Endodermal cell (in vitro differentiated cells): ENCODE data around the gene KCNK7. TPM values are rescaled to one million over a fixed set of nuclear protein-coding genes. Genes with fewer than 3 reads are reported as not detected.

ENCODE experiments used
- DNase-seq: peaks from one replicate; pipeline ENCODE4 v3.0.0-alpha.2; 2017
- H3K27ac ChIP-seq: 2 replicates; pipeline ENCODE4 v1.5.1; 2013; ENCODE audit warnings: mild to moderate bottlenecking, low read depth, low read length, moderate library complexity
- H3K27me3 ChIP-seq: 2 replicates; pipeline ENCODE4 v1.6.1; 2013; ENCODE audit warnings: mild to moderate bottlenecking, low read length, moderate library complexity; ENCODE audit not compliant: insufficient read depth, control insufficient read depth, poor library complexity, severe bottlenecking
- H3K36me3 ChIP-seq: 2 replicates; pipeline ENCODE4 v1.7.0; 2013; ENCODE audit warnings: mild to moderate bottlenecking, low read length, moderate library complexity; ENCODE audit not compliant: control insufficient read depth, insufficient read depth
- H3K4me1 ChIP-seq: one replicate; pipeline ENCODE4 v1.7.0; 2013; ENCODE audit warnings: low read length; ENCODE audit not compliant: control insufficient read depth, insufficient read depth
- H3K4me3 ChIP-seq: 2 replicates; pipeline ENCODE4 v1.5.1; 2013; ENCODE audit warnings: mild to moderate bottlenecking, low read length, moderate library complexity
- H3K9ac ChIP-seq: 2 replicates; pipeline ENCODE4 v1.6.1; 2013; ENCODE audit warnings: mild to moderate bottlenecking, low read length, moderate library complexity; ENCODE audit not compliant: poor library complexity, severe bottlenecking; ENCODE audit errors: extremely low read depth
- H3K9me3 ChIP-seq: 2 replicates; pipeline ENCODE4 v1.6.1; 2013; ENCODE audit warnings: mild to moderate bottlenecking, low read length, moderate library complexity; ENCODE audit not compliant: control insufficient read depth
- H3K27ac Mint-ChIP-seq: 2 replicates; pipeline ENCODE4 v1.8.0; 2020; ENCODE audit warnings: mixed read lengths
- H3K27me3 Mint-ChIP-seq: 2 replicates; pipeline ENCODE4 v1.8.0; 2021; ENCODE audit warnings: mild to moderate bottlenecking, mixed read lengths; ENCODE audit not compliant: insufficient read depth
- H3K36me3 Mint-ChIP-seq: 2 replicates; pipeline ENCODE4 v1.8.0; 2020; ENCODE audit warnings: low read depth, mixed read lengths
- H3K4me1 Mint-ChIP-seq: 2 replicates; pipeline ENCODE4 v1.8.0; 2020; ENCODE audit warnings: mixed read lengths
- H3K4me3 Mint-ChIP-seq: 2 replicates; pipeline ENCODE4 v1.8.0; 2020; ENCODE audit warnings: mild to moderate bottlenecking, moderate library complexity, mixed read lengths
- H3K9me3 Mint-ChIP-seq: 2 replicates; pipeline ENCODE4 v1.8.0; 2020; ENCODE audit warnings: mild to moderate bottlenecking, mixed read lengths
- CTCF ChIP-seq: fragments of 200-600 bp; sonication (generic); conservative IDR thresholded peaks from 2 replicates; pipeline ENCODE4 v1.5.0; 2021; ENCODE audit warnings: antibody characterized with exemption, mild to moderate bottlenecking
- WGBS, 2 experiments: methylation state at CpG; one replicate each; pipeline versions ENCODE4 v1.1.5 to v1.1.7; 2013; ENCODE audit warnings: missing lambda C conversion rate in 2 of 2, mixed read lengths in 1 of 2; ENCODE audit not compliant: insufficient coverage in 1 of 2, insufficient read length in 1 of 2; 5-methylcytosine and 5-hydroxymethylcytosine counted together
- total RNA-seq, 2 donors: library from RNA; stranded (reverse); fragmentation: NEBNext Ultra II Directional in 1 of 2; extraction: Animal tissue kit (Norgen Biotek cat#: 25700) in 1 of 2; gene quantifications; 2 replicates in 1 of 2; 3 replicates in 1 of 2; pipeline ENCODE4 v1.2.1, GENCODE V29; 2021

Gene KCNK7
- total RNA-seq, 2 donors from 2014 or later, result 1.2 TPM; not detected in 1

DNA sequence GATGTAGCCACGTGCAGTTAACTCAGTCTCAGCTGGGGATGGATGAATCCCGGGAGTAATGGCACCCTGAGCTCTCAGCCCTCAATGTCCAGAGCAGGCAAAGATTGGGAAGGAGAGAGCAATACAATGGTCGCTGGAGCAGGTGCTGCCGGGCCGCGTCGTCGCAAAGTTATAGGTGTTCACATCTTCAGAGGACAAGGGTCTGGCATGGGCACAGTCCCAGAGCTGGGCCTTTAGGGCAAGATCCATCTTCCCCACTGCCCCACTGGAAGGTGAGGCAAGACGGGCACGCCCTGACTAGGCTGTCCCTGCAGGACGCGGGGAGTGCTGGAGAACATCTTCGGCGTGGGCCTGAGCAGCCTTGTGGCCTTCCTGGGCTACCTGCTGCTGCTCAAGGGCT lies 27.6 kb upstream of the KCNK7 start:
- H3K4me1 ChIP-seq, result no peaks in the 10 kb centered on the region
- Mint-ChIP-seq H3K4me1 (no peaks in the 10 kb centered on the region), H3K27me3 (no peaks in the 10 kb centered on the region), H3K36me3 (peaks cover 61% of the 10 kb centered on the region), H3K9me3 (no peaks in the 10 kb centered on the region), H3K27ac (no peak overlapping the region), H3K4me3 (no peak overlapping the region)
- H3K4me3 ChIP-seq, result no peak overlapping the region
- DNase-seq, result no peak
- H3K27ac ChIP-seq, result no peak overlapping the region
- WGBS, 2 experiments, result 95 to 96% methylated on average over 10 to 14 of the region's 14 CpGs
- no peak overlapping the region for H3K9ac ChIP-seq
- peaks cover 68% of the 10 kb centered on the region for H3K36me3 ChIP-seq
- TF ChIP-seq CTCF, result no peak
- H3K27me3 ChIP-seq, result no peaks in the 10 kb centered on the region
- H3K9me3 ChIP-seq, result no peaks in the 10 kb centered on the region

- no peak for TF ChIP-seq CTCF
- H3K27ac ChIP-seq, result no peak overlapping the region
- no peak overlapping the region for H3K9ac ChIP-seq
- 94 to 99% methylated on average over 14 to 16 of the region's 16 CpGs for WGBS, 2 experiments
- H3K4me1 ChIP-seq, result peaks cover under 1% of the 10 kb centered on the region
- Mint-ChIP-seq H3K27me3 (no peaks in the 10 kb centered on the region), H3K4me3 (no peak overlapping the region), H3K36me3 (peaks cover 55% of the 10 kb centered on the region), H3K4me1 (no peaks in the 10 kb centered on the region), H3K9me3 (no peaks in the 10 kb centered on the region), H3K27ac (no peak overlapping the region)
- DNase-seq, result no peak
- H3K36me3 ChIP-seq, result peaks cover 68% of the 10 kb centered on the region
- no peaks in the 10 kb centered on the region for H3K9me3 ChIP-seq
- H3K4me3 ChIP-seq, result no peak overlapping the region
- H3K27me3 ChIP-seq, result no peaks in the 10 kb centered on the region
Measured at GRCh38 chr11:65622011-65622410, 26.4 kb upstream of the KCNK7 start.

- Mint-ChIP-seq H3K27ac (no peak overlapping the region), H3K9me3 (no peaks in the 10 kb centered on the region), H3K4me3 (no peak overlapping the region), H3K36me3 (peaks cover 55% of the 10 kb centered on the region), H3K27me3 (no peaks in the 10 kb centered on the region), H3K4me1 (peaks cover 3% of the 10 kb centered on the region)
- TF ChIP-seq CTCF, result no peak
- H3K36me3 ChIP-seq, result peaks cover 63% of the 10 kb centered on the region
- no peaks in the 10 kb centered on the region for H3K27me3 ChIP-seq
- 92 to 97% methylated on average over 9 to 14 of the region's 14 CpGs for WGBS, 2 experiments
- H3K9ac ChIP-seq, result no peak overlapping the region
- H3K4me3 ChIP-seq, result no peak overlapping the region
- H3K27ac ChIP-seq, result no peak overlapping the region
- no peak for DNase-seq
- H3K9me3 ChIP-seq, result no peaks in the 10 kb centered on the region
- peaks cover 6% of the 10 kb centered on the region for H3K4me1 ChIP-seq
Measured at GRCh38 chr11:65621460-65621859, 25.9 kb upstream of the KCNK7 start.
